Parathyroid adenoma (tissue), 2 donors: ENCODE data around the gene XCL2.

ENCODE experiments used
- H2AFZ ChIP-seq: fragments of 300-600 bp; sonication (generic); one replicate; pipeline ENCODE4 v1.7.0; 2017; ENCODE audit warnings: antibody characterized with exemption, mild to moderate bottlenecking
- H3K27ac ChIP-seq: fragments of 300-600 bp; sonication (generic); one replicate; pipeline ENCODE4 v1.7.0; 2017
- H3K27me3 ChIP-seq: fragments of 300-600 bp; sonication (generic); one replicate; pipeline ENCODE4 v1.7.0; 2017; ENCODE audit warnings: low read length; ENCODE audit not compliant: control insufficient read depth, insufficient read depth
- H3K36me3 ChIP-seq: fragments of 300-600 bp; sonication (generic); one replicate; pipeline ENCODE4 v1.7.0; 2017; ENCODE audit warnings: low read length; ENCODE audit not compliant: control insufficient read depth, insufficient read depth
- H3K4me1 ChIP-seq: fragments of 300-600 bp; sonication (generic); one replicate; pipeline ENCODE4 v1.7.0; 2017; ENCODE audit warnings: control low read depth
- H3K4me2 ChIP-seq: fragments of 300-600 bp; sonication (generic); one replicate; pipeline ENCODE4 v1.7.0; 2017; ENCODE audit warnings: low read length
- H3K4me3 ChIP-seq: fragments of 300-600 bp; sonication (generic); one replicate; pipeline ENCODE4 v1.7.0; 2017; ENCODE audit warnings: low read depth, low read length
- H3K79me2 ChIP-seq: fragments of 300-600 bp; sonication (generic); one replicate; pipeline ENCODE4 v1.7.0; 2017; ENCODE audit warnings: control low read depth
- H3K9ac ChIP-seq: fragments of 300-600 bp; sonication (generic); one replicate; pipeline ENCODE4 v1.7.0; 2017; ENCODE audit warnings: mild to moderate bottlenecking
- H3K9me3 ChIP-seq: fragments of 300-600 bp; sonication (generic); one replicate; pipeline ENCODE4 v1.7.0; 2017; ENCODE audit warnings: low read length; ENCODE audit not compliant: control insufficient read depth
- TF ChIP-seq, protein P1 (sequence below): fragments of 300-600 bp; sonication (generic); IDR thresholded peaks from one replicate; pipeline ENCODE4 v1.7.0; 2017; ENCODE audit warnings: antibody characterized with exemption, mild to moderate bottlenecking
- donor health status: primary hyperparathyroidism.

XCL2 gene

DNA sequence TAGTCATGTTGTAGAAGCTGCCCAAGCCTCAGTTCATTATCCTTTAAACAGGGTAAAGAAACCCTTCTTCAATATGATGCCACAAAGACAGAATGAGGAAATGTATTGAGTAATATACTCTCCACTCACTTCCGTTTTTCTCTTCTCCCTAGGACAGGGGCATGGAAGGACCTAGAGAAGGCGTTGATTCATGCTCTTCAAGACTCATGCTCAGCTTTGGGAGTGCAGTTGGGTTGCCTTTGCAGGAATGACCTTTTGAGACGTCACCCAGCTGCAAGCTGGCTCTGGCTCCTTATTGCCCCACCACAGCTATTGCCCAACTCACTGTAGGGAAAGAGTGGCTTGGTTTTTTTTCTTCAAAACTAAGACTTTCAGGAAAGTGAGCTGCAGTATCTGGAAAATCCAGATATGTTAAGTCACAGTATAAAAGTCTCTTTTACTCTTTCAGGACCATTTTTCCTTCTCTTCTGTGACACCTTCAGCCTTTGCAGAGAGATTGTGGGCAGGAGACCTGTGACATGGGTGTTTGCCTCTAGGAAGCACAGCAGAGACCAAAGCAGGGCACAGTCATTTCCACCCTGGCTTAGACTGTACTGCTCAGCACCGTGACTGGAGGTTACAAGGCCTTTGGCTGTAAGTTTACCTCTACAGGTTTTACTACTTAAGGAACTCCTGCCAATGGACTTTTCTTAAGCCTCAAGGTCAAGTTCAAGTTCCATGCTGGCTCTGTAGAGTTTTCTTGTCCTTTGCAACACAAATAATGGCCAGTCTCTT is 39.5 kb downstream of the XCL2 start:
- Histone ChIP-seq H3K4me2 (no peak overlapping the region), H3K79me2 (no peaks in the 10 kb centered on the region), H3K4me1 (no peaks in the 10 kb centered on the region), H3K27ac (no peak overlapping the region), H2AFZ (no peak overlapping the region), H3K9me3 (no peaks in the 10 kb centered on the region), H3K9ac (no peak overlapping the region), H3K27me3 (no peaks in the 10 kb centered on the region), H3K36me3 (no peaks in the 10 kb centered on the region), H3K4me3 (no peak overlapping the region)
- TF ChIP-seq, protein P1, sequence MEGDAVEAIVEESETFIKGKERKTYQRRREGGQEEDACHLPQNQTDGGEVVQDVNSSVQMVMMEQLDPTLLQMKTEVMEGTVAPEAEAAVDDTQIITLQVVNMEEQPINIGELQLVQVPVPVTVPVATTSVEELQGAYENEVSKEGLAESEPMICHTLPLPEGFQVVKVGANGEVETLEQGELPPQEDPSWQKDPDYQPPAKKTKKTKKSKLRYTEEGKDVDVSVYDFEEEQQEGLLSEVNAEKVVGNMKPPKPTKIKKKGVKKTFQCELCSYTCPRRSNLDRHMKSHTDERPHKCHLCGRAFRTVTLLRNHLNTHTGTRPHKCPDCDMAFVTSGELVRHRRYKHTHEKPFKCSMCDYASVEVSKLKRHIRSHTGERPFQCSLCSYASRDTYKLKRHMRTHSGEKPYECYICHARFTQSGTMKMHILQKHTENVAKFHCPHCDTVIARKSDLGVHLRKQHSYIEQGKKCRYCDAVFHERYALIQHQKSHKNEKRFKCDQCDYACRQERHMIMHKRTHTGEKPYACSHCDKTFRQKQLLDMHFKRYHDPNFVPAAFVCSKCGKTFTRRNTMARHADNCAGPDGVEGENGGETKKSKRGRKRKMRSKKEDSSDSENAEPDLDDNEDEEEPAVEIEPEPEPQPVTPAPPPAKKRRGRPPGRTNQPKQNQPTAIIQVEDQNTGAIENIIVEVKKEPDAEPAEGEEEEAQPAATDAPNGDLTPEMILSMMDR: no peak

DNA sequence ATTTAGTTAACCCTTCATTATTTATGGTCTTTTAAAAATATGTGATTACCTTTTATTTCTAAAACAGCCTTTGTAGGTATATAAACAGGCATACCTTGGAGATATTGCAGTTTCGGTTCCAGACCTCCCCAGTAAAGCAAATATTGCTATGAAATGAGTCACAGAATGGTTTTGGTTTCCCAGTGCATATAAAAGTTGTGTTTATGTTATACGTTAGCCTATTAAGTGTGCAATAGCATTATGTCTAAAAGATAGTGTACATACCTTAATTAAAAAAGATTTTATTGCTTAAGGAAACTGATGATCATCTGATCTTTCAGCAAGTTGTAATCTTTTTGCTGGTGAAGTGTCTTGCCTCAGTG is 44.1 kb downstream of the XCL2 start:
- Histone ChIP-seq H3K27me3 (no peaks in the 10 kb centered on the region), H2AFZ (no peak overlapping the region), H3K36me3 (no peaks in the 10 kb centered on the region), H3K4me2 (no peak overlapping the region), H3K4me3 (no peak overlapping the region), H3K9me3 (no peaks in the 10 kb centered on the region), H3K27ac (no peak overlapping the region), H3K79me2 (no peaks in the 10 kb centered on the region), H3K4me1 (peaks cover 6% of the 10 kb centered on the region), H3K9ac (no peak overlapping the region)
- TF ChIP-seq, protein P1: no peak

DNA sequence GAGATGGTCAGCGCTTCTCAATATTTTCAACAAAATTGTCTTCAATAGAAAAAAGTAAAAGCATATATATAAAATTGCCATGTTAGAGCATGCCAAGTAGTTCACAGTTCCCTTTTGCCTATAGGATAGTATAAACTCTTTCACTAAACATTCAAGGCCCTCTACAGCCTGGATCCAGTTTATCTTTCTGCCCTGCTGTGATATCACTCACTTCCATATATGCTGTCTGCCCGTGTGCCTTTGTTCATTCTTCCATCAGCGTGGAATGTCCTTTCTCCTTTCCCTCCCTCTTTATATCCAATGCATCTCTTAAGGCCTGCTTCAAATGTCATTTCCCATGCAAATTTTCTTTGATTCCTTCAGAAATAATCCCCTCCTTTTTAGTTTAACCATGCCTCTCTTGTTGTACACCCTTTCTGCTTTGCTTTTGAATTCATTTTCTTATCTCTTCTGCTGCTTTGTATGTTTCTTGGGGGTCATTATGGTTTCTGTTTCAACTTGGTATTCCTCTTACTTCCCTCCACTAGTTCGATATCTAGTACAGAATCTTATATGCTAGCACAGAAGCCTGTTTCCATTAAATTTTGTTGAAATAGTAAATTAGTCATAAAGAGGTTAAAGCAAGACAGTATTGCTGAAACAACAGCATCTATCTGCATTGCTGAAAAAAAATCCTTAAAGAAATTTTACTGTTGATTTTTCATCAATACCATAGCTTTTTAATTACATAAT is 44.7 kb downstream of the XCL2 start:
- Histone ChIP-seq H3K27me3 (no peaks in the 10 kb centered on the region), H3K27ac (no peak overlapping the region), H3K4me1 (peaks cover 6% of the 10 kb centered on the region), H3K4me2 (no peak overlapping the region), H2AFZ (no peak overlapping the region), H3K9ac (no peak overlapping the region), H3K9me3 (no peaks in the 10 kb centered on the region), H3K36me3 (no peaks in the 10 kb centered on the region), H3K4me3 (no peak overlapping the region), H3K79me2 (no peaks in the 10 kb centered on the region)
- TF ChIP-seq, protein P1: no peak

DNA sequence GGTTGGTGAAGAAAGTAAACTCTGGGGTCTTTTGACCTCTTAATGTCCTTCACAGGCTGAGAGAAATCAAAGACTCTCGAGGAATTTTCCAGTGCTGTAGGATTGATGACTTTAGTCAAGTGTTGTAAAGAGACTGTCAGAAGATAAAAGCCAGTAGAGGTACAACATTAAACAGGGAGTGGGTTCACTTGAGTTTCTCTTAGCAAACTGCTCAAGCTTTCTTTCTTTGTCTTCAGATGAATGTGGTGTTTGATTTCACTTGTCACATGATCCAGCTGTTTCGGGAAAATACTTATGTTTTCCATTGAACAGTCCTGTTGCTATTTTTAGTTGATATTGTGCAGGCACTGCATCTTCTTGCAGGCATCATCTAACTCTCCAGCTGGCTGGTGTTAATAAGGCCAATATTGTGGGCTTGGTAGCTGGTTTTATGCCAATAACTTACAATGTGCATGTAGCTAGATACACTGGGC is 45.6 kb downstream of the XCL2 start:
- H3K27ac ChIP-seq: no peak overlapping the region
- no peaks in the 10 kb centered on the region for H3K79me2 ChIP-seq
- TF ChIP-seq, protein P1: no peak
- H3K27me3 ChIP-seq: no peaks in the 10 kb centered on the region
- peak overlapping the region; percentile 42 for H2AFZ ChIP-seq
- peak overlapping the region; percentile 23 for H3K4me2 ChIP-seq
- no peaks in the 10 kb centered on the region for H3K36me3 ChIP-seq
- H3K9me3 ChIP-seq: no peaks in the 10 kb centered on the region
- no peak overlapping the region for H3K9ac ChIP-seq
- H3K4me3 ChIP-seq: no peak overlapping the region
- H3K4me1 ChIP-seq: peaks cover 6% of the 10 kb centered on the region
